ENCODE data around the gene CFAP126. TPM values are rescaled to one million over a fixed set of nuclear protein-coding genes. Genes with fewer than 3 reads are reported as not detected.
A peak's percentile ranks its signal among the peaks of the same experiment; 100 is the strongest.
"Not testable (repeated sequence)": the region's sequence is repeated elsewhere in the genome, so short reads cannot be mapped to it uniquely, and the experiment has no call there.

The CFAP126 gene
- total RNA-seq (not detected), polyA plus RNA-seq (not detected)
- long read RNA-seq, donor 1: 0 reads
- long read RNA-seq, donor 2: 0 reads
- long read RNA-seq, donor 3: 0 reads
- long read RNA-seq, donor 4: 0 reads
- long read RNA-seq, donor 5: 0 reads
- long read RNA-seq, donor 6: 0 reads
- long read RNA-seq, donor 7: 0 reads
- long read RNA-seq, donor 8: 0 reads
- long read RNA-seq, donor 9: 0 reads
- long read RNA-seq, donor 10, partial matches to known transcripts: 5 of 5 reads
- long read RNA-seq, donor 10, other reads (novel, unspliced or antisense): 0 of 5 reads

- Histone ChIP-seq H3K4me3 (no peak within 1 kb of the TSS), H3K36me3 (peaks cover 6 to 42% (median 38%) of the 10 kb centered on the region in 4 donors), H3K27me3 (no peaks in the 10 kb centered on the region), H3K4me1 (peaks cover 0 to 11% (median 5%) of the 10 kb centered on the region in 4 donors), H3K9me3 (no peaks in the 10 kb centered on the region), H3K27ac (peak within 1 kb of the TSS in 3 of 5 donors; percentile 36 to 60 (median 55))
- intact Hi-C loops (cut with DNase I; ENCODE audit: low total_unique reads): no loop called here
- DNase-seq: peak; percentile 49 to 89
- 22 to 32% (median 30%) methylated on average over 6 of the region's 6 CpGs for WGBS, 5 donors
- TF ChIP-seq POLR2A (IDR thresholded peaks at IDR 0.05): no peak
- no peak for TF ChIP-seq EP300 (IDR thresholded peaks at IDR 0.05)
- TF ChIP-seq CTCF (IDR thresholded peaks at IDR 0.05): peak in 2 of 7 experiments; percentile 12 to 18
- peak in 1 of 3 donors; percentile 9 for TF ChIP-seq POLR2AphosphoS5 (IDR thresholded peaks at IDR 0.05)
Measured at GRCh38 chr1:161367684-161368400, at the start of gene CFAP126. TSS of gene CFAP126 (minus strand) at chr1:161367876. CDS start at chr1:161367868, 8 bp downstream.

GRCh38 chr1:161413050-161413449 is 45.4 kb upstream of the CFAP126 start:
- H3K36me3 ChIP-seq; H3K4me3 ChIP-seq; DNase-seq; H3K27me3 ChIP-seq; intact Hi-C loops (cut with DNase I; ENCODE audit: low total_unique reads); H3K9me3 ChIP-seq; H3K27ac ChIP-seq: not testable (repeated sequence)
- 85 to 89% (median 86%) methylated on average over 7 of the region's 7 CpGs for WGBS, 5 donors
- peaks cover 0 to 11% (median 9%) of the 10 kb centered on the region in 4 donors for H3K4me1 ChIP-seq

GRCh38 chr1:161410636-161410970 is 42.9 kb upstream of the CFAP126 start:
- H3K36me3 ChIP-seq; H3K27me3 ChIP-seq; H3K9me3 ChIP-seq; intact Hi-C loops (cut with DNase I; ENCODE audit: low total_unique reads); DNase-seq; H3K4me3 ChIP-seq: not testable (repeated sequence)
- WGBS, 5 donors: 89 to 92% (median 91%) methylated on average over 4 of the region's 4 CpGs
- Histone ChIP-seq H3K27ac (peak overlapping the region in 1 of 5 donors; percentile 72), H3K4me1 (peaks cover 0 to 11% (median 9%) of the 10 kb centered on the region in 4 donors)

GRCh38 chr1:161409848-161410635 is 42.4 kb upstream of the CFAP126 start:
- WGBS, 5 donors: 77 to 85% (median 82%) methylated on average over 12 to 13 of the region's 13 CpGs
- intact Hi-C loops (cut with DNase I; ENCODE audit: low total_unique reads); H3K4me3 ChIP-seq; DNase-seq; H3K27me3 ChIP-seq; H3K36me3 ChIP-seq; H3K9me3 ChIP-seq: not testable (repeated sequence)
- Histone ChIP-seq H3K4me1 (peaks cover 0 to 11% (median 9%) of the 10 kb centered on the region in 4 donors), H3K27ac (peak overlapping the region in 1 of 5 donors; percentile 72)

GRCh38 chr1:161408429-161409052 is 40.9 kb upstream of the CFAP126 start:
- TF ChIP-seq EP300 (IDR thresholded peaks at IDR 0.05) (no peak), CTCF (IDR thresholded peaks at IDR 0.05) (no peak), POLR2AphosphoS5 (IDR thresholded peaks at IDR 0.05) (no peak), POLR2A (IDR thresholded peaks at IDR 0.05) (no peak)
- no peak overlapping the region for H3K4me3 ChIP-seq
- DNase-seq: no peak
- WGBS, 5 donors: 32 to 51% (median 42%) methylated on average over 3 of the region's 3 CpGs
- no peaks in the 10 kb centered on the region for H3K27me3 ChIP-seq
- no peak overlapping the region for H3K27ac ChIP-seq
- H3K9me3 ChIP-seq: no peaks in the 10 kb centered on the region
- intact Hi-C loops (cut with DNase I; ENCODE audit: low total_unique reads): no loop called here
- peaks cover 0 to 11% (median 9%) of the 10 kb centered on the region in 4 donors for H3K4me1 ChIP-seq
- no peaks in the 10 kb centered on the region for H3K36me3 ChIP-seq
